Fibroblast of skin of left biceps (primary cell): Measurements from ENCODE around the gene EFHC2.
A peak's percentile ranks its signal among the peaks of the same experiment; 100 is the strongest.
"Not testable (repeated sequence)": the region's sequence is repeated elsewhere in the genome, so short reads cannot be mapped to it uniquely, and the experiment has no call there.

ENCODE experiments used
- DNase-seq, 2 experiments: peaks; one replicate each; pipeline ENCODE4 v3.0.0-alpha.2; 2013; ENCODE audit warnings: low read depth in 2 of 2

EFHC2 gene

DNA sequence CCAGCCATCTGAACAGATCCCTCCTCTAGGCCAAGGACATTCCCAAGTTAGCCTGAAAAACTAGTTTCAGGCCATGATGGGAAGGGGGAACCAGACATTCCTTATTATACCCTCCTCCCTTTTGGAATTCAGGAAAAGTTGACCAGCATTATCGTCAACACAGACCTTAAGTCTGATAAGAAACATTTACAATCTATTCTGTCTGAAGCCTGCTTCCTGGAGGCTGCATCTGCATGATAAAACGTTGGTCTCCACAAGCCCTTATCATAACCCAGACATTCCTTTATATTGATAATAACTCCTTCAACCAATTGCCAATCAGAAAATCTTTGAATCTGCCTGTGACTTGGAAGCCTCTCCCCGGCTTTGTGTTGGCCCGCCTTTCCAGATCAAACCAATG lies 44.3 kb downstream of the EFHC2 start:
- DNase-seq = no peak

- no peak for DNase-seq
Observed at GRCh38 chrX:44291468-44292092, 51.9 kb downstream of the EFHC2 start.

- no peak for DNase-seq
Observed at GRCh38 chrX:44290718-44291117, 52.8 kb downstream of the EFHC2 start.

- no peak for DNase-seq
Observed at GRCh38 chrX:44282753-44283152, 60.7 kb downstream of the EFHC2 start.

DNA sequence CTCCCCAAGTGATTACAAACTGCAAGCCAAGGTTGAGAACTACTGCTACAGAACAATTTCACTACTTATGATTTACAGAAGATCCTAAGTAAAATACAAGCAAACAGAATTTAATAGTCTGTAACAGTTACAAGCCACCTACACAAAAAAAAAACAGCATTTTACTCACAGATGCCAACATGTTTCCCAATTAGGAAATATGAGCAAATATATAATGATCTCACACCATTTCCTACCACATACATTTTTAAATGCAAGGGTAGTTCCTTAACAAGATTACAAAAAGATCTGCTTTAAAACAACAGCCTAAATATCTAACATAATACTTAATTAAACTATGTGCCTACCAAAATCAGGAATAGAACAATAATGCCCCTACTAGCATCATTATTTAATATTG lies 63.4 kb downstream of the EFHC2 start:
- no peak for DNase-seq

DNA sequence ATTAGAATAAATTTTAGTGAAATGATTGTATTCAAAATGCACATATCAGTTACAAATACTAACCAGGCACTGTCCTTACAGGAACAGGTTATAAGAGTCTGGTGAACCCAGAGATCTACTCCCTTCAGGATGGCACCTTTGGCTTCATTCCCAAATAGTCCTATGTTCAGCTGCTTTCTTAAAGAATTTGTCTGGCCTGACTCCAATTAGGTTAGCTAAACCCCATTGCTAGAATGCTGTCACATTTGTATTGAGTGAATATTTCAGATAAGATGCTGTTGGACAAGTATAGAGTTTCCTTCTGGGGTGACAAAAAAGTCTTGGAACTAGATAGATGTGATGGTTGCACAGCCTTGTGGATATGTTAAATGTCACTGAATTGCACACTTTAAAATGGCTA lies 69.4 kb downstream of the EFHC2 start:
- no peak for DNase-seq

- DNase-seq = no peak
Observed at GRCh38 chrX:44267861-44268260, 75.6 kb downstream of the EFHC2 start.

DNA sequence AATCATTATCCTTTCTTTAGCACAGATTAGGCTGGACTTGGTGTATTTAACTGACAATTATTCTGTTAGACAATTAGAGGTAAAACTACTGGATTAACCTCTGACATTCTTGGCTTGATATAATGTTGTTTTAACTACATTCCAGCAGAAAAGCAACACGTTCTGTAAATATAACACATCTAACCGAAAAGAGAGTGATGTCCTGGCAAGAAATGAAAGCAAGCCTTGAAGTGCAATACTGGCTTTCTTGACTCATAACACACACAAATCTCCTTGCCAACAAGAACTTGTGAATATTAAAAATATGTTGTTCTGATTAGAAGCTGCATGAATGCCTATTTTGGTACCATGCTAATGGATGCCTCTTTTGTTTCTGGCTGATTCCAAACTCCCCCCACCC lies 76.4 kb downstream of the EFHC2 start:
- no peak for DNase-seq

GRCh38 chrX:44265559-44265958 lies 77.9 kb downstream of the EFHC2 start:
- no peak for DNase-seq

GRCh38 chrX:44264936-44265335 lies 78.5 kb downstream of the EFHC2 start:
- DNase-seq = no peak

GRCh38 chrX:44261286-44261685 lies 82.2 kb downstream of the EFHC2 start:
- no peak for DNase-seq

DNA sequence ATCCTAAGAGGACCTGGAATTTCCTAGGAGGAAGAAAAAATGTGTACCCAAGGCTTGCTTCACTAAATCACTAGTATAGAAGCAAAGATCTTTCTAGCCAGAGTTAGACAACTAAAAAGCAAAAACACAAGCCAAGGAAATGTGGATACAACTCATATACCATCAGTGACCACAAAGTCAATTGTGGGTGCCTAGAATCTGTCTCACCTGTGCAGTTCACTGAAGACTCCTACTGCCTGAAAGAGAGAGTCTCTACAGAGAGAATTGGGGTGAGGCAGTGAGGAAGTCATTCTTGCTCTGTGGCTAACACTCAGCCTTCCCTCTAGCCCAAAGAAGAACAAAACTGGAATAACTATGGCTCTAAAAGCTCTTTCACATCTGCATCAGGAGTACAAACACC lies 82.9 kb downstream of the EFHC2 start:
- no peak for DNase-seq

GRCh38 chrX:44255742-44256141 lies 87.7 kb downstream of the EFHC2 start:
- not testable (repeated sequence) for DNase-seq

GRCh38 chrX:44253575-44253942 lies 89.9 kb downstream of the EFHC2 start:
- no peak for DNase-seq

DNA sequence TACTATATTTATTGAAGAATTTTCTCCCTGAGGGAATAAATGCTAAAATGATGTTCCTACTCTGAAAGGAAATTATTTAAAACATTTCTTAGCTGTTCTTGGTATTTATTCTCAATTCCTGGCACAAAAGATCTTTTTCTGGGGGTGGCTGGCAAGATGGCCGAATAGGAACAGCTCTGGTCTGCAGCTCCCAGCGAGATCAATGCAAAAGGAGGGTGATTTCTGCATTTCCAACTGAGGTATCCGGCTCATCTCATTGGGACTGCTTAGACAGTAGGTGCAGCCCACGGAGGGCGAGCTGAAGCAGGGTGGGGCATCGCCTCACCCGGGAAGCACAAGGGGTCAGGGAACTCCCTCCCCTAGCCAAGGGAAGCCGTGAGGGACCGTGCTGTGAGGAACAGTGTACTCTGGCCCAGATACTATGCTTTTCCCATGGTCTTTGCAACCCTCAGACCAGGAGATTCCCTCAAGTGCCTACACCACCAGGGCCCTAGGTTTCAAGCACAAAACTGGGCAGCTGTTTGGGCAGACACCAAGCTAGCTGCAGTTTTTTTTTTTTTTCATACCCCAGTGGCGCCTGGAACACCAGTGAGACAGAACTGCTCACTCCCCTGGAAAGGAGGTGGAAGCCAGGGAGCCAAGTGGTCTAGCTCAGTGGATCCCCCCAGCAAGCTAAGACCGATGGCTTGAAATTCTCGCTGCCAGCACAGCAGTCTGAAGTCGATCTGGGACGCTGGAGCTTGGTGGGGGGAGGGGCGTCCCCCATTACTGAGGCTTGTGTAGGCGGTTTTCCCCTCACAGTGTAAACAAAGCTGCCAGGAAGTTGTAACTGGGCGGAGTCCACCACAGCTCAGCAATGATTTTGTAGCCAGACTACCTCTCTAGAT lies 90.5 kb downstream of the EFHC2 start:
- peak in 1 of 2 experiments; percentile 0 for DNase-seq

DNA sequence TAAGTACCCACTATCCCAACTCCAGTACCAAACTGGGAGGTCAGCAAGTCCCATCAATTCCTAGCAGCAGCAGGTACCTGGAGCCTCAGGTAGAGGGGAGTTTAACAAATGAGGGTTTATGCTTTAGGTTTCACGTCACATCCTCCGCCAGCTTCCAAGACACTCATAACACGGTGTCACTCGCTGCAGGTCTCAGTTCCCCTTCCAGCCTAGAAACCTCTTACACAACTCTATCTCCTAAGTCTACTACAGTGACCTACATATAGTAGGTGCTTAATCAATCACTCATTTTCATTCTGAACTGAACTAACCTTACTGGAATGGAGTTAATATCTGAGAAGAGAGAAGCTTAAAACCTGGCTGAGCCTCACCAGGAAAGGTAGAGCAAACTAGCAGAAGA lies 96.0 kb downstream of the EFHC2 start:
- no peak for DNase-seq

DNA sequence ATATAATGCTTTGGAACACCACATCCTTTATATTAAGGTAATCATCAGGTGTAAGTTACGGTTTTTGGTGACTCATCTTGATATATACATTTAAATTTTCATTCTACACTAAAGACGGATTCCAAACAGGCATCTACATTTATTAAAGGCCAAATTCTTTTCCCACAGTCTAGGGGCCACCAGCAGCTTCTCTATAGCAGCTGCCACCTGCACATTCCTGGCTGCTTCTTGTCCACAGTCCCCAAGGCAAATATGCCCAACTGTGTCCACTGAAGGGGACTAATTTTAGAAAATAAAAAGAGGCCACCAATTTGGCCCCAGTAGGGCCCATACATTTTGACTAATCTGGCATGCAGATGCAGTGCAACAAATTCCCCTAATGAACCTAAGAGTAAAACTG lies 96.6 kb downstream of the EFHC2 start:
- no peak for DNase-seq

DNA sequence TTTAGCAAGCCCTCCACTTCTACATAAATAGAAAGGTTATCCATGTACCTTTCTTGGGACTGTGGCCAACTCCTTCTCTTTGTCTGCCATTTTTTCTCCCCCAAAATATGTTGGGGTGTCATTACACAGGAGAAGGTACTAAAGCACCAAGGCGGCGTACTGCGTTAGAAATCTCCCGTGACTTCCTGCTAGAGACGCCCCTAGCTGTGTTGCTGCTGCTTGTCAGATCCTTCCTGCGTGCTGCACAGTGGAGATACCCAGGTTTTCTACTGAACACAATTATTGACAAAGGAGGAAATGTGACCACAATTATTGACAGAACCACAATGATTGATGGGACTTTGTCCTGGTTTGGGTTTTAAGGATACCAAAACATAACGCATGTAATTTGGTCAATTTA lies 97.7 kb downstream of the EFHC2 start:
- DNase-seq = no peak

DNA sequence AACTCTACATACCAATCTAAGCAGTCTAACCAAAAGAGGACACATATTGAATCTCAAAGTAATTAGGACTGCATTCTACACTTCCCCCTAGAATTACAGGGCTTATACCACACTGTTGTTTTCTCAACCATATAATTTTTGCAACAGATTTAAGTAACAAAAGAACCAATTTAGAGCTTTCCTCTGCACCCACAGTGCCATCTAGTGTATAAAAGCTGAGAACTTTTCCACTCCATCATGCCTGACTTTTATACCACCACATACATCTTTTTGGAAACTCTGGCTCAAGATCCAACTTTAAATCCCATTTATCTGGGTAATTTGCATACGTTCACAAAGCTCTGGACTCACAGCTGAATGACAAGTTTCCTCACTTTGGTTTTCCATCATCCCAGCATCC lies 99.5 kb downstream of the EFHC2 start:
- no peak for DNase-seq

- no peak for DNase-seq
Observed at GRCh38 chrX:44241546-44241945, 101.9 kb downstream of the EFHC2 start.

- no peak for DNase-seq
Observed at GRCh38 chrX:44240036-44240435, 103.4 kb downstream of the EFHC2 start.

DNA sequence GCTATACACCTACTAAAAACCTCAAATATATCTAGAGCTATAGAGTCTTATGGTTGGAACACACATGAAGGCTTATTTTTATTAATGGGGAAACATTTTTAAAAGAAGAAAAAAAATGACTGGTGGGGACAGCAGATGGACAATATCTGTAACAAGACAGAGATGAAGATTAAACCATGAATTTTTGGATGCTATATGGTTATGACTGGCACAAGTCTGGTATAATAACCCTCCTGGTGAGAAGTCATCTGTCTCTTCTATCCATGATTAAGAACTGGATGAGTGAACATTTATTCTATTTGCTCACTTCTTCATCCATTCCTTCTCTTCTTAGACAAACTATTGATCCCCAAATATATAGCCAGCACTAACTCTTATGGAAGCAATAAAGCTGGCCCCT lies 104.4 kb downstream of the EFHC2 start:
- no peak for DNase-seq

DNA sequence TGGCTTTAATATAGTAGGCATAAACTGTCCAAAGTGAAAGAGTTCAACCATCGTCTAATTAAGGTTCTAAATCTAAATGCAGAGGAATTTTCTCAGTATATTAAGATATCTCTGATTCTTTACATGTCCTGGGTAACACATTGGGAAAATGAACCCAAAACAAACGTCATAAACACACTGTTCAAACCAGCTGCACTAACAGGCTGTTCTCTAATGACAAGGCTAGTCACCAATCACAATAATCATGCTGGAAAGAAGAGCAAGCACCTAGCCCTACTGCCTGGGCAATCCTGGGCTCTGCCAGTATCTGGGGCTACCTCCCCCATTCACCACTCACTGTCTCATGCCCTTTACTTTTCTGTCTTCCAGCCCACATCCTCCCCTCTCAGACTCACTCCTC lies 107.9 kb downstream of the EFHC2 start:
- DNase-seq = no peak

GRCh38 chrX:44234541-44234940 lies 108.9 kb downstream of the EFHC2 start:
- no peak for DNase-seq
